TTC549 (cell line): ENCODE data around the gene CFP.

Source experiments
- FAIRE-seq: peaks from 2 replicates; lab custom pipeline; 2012; peaks lifted over from hg19 to GRCh38; lab: Jason Lieb, UNC

The CFP gene

DNA sequence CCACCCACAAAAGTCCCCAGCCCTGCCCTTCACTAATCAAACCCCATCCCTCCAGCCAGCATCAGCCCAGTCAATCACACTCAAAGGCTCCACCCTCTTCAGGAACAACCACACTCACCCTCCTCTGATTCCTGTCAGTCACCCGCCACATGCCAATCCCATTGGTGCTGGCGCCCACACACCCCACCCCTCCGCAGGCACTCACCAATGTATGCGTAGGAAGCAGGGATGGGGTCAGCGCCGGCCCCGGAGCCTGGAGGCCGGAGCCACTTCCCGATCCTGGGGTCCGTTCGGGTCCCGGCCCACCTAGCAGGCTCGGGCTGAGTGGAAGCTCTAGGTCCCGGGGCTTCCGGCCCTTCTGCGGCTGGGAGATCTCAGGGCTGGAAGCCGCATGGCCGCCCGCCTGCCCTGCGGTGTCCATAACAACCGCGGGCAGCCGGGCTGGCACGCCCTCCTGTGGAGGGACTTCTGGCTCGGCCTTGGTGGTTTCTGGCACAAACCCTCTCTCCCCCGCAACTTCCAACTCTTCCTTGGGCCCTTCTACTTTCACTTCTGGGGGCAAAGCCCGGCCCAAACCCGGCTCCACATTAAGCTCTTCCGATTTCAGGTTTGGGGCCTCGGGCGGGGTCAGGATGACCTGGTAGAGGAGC is 7.9 kb upstream of the CFP start:
- no peak for FAIRE-seq

DNA sequence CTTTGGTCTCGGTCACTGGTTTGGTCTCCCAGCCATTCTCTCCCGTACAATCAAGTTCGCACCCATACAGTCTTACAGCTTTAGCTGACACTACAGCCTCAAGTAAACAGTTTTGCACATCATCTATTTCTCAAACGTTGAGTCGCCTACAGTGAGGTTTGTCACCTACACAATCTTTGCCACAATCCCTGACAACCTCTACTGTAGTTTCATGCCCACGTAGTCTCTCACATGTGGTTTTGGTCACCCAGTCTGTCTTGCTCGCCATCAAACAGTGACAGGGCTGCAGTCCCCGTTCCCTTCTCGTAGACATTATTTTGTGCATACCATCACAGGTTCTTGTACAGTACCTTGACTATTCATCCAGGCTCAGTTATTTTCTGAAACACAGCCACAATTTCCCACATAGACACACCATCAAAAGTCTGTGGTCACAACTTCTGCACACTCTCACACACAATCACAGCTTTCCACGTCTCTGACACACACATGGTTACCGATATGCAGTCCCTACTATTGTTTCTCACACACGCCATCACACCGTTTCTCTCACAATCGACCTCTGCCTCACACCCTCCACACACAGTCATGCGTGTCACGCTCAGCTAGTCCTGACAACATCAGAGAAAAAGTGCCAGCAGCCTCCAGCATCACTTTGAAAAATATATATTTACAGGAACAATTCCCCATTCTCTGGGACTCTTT is 5.3 kb upstream of the CFP start:
- FAIRE-seq: no peak

DNA sequence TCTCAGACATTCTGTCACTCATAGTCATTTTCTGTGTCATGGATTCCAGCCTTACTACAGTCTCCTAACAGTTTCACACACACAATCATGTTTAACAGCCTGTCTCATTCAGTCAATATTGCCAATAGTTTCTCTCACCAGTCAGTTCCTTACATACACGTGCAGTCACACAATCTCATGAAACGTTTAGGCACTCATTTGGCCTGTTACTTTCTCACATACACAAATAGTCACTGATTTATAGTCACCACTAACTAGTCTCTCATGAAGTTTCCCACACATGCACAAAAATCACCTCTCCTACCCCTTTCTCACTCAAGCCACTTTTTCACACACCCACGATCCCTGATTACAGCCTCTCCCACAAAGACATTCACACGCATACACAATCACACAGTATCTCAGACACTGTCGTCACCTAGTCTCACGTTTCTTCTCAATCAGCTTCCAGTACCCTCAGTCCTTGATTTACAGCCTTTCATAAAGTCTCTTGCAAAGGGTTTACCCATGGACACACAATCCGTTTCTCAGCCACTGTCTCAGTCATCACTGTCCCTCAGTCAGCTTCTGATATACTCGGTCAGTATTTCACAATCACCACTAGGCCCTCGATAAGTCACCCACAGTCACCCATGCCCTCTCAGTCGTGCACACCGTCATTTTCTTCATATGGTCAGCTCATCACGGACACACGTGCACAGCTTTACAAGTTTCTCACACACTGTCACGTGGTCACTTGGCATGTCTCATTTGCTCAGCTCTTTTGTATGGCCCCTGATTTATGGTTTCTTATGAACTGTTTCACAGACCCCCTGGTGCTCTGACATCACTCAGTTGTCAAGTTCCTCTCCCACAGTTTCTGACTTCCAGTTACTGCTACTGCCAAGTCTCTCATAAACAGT is 4.2 kb upstream of the CFP start:
- FAIRE-seq: no peak

DNA sequence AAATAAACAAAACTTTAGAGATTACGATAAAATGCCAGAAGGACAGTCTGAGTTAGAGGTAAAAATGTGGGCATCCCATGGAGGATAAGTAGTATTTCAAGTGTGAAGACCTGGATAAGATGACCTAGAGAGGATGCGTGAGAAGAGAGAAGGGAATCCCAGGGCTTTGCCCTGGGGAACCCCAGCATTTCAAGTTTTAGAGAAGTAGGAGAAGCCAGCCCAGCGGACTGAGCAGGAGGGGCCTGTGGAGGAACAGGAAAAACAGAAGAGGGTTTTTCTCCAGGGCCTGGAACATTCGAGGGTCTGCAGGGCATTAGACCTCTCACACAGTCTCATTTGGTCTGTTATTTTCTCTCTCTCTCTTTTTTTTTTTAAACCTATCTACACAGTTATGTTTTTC is 2.9 kb upstream of the CFP start:
- no peak for FAIRE-seq

DNA sequence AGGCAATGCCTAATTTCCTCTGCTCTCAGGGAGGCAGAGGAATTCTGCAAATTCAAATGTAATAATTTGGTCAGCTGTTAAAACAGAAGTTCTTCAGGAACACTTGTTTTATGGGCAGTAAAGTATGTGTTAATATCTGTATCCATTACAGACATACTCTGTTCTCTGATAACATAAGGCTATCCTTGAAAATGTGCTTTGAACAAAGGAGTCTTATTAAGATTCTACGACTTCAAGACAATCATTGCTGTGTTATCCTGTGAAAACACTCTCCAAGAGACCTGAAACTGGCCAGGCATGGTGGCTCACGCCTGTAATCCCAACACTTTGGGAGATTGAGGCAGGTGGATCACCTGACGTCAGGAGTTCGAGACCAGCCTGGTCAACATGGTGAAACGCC is 1.9 kb upstream of the CFP start:
- FAIRE-seq: no peak

DNA sequence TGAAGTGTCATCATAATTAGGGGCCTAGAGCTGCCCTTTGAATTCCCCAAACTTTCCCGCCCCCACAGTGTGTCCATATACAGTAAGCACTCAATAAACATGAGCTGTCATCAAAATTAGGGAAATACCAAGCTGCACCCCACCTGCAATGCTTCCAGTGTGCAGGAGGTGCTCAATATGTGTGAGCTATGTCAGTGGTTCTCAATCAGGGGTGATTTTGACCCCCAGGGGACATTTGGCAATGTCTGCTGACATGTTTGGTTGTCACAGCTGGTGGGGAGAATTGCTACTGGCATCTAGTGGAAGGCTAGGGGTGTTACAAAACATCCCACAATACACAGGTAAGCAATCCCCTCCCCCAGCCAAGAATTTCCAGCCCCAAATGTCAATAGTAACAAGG is 748 bp downstream of the CFP start:
- no peak for FAIRE-seq

DNA sequence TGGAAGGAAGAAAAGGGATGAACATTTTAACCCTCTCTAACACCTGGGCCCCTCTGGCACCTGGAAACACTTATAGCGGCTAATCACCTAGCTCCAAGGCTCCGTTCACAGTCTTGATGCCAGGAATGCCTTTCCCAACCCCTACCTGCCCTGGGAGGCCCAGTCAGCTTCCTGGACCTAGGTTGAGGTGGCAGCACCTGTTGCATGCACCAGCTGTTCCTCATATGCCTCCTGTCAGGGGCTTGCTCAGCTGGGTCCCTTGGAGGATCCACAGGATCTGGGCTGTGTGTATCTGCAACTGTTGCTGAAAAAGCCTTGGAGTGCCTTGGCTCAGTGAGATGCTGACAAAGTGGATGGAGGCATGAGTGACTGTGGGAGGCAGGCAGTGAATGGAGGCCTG is 4.4 kb downstream of the CFP start:
- FAIRE-seq: no peak

DNA sequence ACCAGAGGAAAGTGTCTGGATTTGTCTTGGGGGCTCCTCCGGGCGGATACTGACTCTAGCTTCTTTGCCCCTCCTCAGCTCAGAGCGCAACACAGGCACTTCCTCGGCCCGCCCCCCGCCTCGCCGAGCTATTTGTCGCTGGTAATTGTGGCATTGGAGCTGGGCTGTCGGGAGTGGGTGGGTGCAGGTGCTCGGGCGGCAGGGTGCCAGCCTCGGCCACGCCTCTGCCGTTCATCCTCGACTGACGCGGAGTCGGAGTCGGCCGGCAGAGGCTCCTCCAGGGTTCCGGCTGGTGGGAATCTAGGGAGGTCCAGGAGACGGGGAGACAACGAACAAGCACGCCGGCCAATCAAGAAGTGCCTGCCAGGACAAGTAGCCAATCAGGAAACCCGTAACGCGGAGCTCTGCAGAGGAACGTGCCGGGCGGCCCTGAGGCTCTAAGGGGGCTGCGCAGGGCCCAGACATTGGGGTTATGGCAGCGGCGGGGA is 6.1 kb downstream of the CFP start:
- no peak for FAIRE-seq

DNA sequence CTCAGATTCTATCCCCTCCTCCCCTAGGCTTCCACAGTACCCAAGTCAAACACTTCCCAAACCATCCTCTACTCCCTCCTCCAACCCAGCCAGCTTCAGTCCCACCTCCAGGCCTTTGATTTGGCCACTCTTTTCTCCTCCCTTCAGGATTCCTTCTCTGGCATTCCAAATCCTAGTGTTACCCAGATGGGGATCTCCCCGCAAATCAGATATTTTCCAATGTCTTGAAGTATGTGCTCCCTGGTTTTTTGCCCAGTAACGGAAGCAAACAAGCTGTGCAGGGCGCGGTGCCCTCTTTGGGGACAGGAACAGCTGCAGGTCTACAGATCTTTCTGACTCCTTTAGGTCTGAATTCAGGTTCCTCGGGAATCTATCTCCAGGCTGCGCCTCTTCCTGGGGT is 7.9 kb downstream of the CFP start:
- FAIRE-seq: no peak

DNA sequence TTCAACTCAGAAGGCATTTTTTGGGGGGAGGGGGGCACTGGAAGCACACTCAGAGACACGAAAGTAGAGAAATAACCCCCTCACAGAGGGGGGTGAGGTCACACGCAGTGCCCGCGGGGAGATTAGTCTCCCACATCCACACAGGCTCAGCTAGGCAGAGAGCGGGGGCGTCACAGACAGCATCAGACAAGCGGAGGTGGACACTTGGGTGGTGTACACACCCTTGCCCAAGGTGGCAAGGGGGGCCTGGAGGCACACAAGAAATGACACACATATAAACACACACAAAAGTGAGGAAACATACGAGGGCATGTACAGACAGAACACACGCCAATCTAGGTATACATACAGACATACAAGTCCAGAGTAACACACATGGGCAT is 9.4 kb downstream of the CFP start:
- no peak for FAIRE-seq

DNA sequence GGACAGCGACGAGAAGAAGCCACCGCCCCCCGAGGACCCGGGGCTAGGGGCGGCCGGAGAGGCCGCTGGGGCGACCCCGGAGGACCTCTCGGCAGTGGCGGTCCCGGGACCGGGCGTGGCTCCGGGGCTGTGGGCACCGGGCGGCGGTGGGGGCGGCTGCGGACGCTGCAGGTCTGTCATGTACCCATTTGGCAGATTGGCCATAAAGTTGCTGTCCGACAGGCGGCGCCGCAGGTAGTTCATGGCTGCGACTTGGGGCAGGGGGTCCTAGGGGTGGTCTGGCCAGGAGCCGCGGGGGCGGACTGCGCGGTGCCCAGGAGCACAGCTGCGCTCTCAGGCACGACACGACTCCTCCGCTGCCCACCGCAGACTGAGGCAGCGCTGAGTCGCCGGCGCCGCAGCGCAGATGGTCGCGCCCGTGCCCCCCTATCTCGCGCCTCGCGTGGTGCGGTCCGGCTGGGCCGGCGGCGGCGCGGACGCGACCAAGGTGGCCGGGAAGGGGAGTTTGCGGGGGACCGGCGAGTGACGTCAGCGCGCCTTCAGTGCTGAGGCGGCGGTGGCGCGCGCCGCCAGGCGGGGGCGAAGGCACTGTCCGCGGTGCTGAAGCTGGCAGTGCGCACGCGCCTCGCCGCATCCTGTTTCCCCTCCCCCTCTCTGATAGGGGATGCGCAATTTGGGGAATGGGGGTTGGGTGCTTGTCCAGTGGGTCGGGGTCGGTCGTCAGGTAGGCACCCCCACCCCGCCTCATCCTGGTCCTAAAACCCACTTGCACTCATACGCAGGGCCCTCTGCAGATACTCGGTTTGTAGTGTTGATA is 10.0 kb downstream of the CFP start, which contains the start of gene SYN1:
Gene SYN1 (minus strand): TSS at position 372 of the 817 bp plus-strand sequence. CDS start 129 bp downstream, at position 243.
- no peak for FAIRE-seq

DNA sequence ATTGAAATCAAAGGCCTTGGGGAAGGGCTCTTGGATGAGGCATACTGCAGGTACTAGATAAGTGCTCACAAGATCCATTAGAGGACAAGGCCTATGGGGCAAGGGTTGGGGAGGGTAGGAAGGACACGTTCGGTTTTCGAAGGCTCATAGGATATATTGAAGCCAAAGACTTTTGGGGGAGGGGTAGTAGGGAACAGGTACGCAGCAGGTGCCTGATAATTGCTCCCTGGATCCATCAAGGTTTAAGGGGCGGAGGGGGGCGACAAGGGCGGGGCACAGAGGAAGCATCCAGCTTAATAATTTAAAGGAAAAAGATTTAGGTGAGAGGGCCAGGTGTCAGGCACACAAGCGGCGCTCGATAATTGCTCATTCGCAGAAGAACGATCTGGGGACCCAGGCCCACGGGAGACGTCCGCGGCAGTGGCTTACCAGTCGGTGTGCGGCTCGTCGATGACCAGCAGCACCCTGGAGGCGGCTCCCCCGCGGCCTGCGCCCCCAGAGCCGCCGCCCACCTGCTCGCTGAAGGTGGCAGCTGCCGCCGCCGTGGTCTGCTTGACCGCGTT is 10.7 kb downstream of the CFP start:
- FAIRE-seq: no peak

DNA sequence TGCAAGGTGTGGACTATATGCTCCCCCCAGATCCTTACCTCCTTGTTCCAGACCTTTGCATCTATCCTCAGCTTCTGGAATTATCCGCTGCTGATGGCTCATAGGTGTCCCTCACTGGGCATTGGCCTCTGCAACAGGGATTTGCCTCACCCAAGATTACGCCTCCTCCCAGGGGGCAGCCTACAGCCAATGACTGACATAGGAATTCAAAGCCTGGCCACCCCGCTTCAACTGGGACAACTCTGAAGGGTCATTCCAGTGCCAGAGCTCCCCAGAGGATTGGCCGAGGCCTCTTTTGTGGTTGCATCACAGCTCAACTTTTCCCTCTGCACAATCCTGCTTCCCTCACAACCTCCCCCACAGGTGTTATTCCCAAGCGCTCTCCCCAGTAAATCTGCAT is 15.1 kb downstream of the CFP start:
- no peak for FAIRE-seq

DNA sequence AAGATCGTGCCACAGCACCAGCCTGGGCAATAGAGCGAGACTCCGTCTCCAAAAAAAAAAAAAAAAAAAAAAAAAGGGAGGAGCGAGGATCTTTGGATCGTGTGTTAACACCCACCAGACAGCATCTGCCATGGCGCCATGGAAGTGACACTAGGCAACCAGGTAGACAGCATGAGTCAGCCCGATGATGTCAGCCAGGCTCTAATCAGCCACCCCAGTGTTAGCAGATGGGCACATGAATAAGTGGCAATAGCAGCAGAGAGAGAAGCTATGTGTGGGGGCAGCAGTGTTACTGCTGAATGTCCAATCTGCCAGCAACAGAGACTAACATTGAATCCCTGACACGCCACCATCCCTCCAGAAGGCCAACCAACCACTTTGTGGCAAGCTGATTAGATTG is 16.6 kb downstream of the CFP start:
- no peak for FAIRE-seq

DNA sequence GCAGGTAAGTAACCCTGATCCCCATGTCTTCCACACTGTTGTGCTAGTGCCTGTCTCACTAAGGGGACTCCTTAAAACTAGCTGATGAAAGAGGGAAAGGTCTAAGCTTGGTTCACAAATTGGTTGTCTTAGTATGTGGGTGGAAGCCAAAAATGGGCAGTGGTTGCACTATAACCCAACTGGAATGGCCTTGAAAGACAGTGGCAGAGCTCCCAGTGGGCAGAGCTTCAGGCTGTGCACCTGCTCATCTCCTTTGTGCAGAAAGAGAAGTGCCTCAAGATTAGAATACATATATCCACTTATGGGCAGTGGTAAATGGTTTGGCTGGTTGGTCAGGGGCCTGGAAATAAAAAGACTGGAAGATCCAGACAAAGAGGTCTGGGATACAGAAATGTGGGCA is 17.3 kb downstream of the CFP start:
- FAIRE-seq: no peak

DNA sequence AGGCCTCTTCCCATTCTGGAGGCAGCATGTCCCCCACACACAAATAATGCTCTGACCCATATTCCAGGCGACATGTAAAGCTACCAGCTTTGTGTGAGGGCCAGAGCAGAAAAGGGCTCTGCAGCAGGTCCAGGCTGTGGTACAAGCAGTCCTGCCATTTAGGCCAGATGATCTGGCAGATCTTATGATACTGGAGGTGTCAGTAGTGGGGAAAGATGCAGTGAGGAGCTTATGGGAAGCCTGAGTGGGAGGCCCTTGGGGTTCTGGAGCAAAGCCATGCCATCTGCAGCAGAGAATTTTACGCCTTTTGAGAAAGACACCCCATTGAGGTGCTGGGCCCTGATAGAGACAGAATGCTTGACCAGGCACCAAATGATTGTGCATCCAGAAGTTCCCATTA is 17.8 kb downstream of the CFP start:
- no peak for FAIRE-seq

DNA sequence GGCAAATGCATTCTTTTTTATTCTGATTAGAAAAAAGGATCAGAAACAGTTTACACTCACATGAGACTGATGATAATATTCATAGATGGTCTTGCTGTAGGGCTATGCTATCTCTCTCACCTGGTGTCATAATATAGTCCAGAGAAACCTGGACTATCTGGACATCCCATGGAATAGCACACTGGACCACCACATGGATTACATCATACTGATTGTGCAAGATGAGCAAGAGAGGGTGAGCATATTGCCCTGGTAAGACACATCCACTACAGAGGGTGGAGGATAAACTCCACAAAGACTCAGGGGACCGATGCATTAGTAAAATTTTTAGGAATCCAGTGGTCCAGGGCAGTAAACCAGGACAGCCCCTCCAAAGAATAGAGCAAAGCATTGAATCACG is 18.2 kb downstream of the CFP start:
- FAIRE-seq: no peak

DNA sequence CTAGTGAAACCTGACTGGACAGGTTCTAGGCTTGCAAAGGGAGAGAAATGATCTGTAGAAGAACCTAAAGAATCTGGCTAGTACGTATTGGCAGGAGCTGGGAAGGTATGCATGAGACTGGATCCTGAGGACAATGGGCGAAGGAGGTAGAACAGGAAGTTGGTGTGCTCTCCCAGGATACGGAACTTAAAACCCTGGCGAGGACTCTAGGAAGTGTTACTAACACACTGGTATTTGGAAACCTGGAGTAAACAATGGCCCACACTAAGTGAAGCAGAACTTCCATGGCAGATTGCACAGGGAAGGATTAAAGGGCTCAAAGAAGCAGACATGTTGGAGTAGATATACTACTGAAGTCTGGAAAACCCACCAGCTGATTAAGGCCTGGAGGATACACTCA is 19.2 kb downstream of the CFP start:
- FAIRE-seq: no peak

DNA sequence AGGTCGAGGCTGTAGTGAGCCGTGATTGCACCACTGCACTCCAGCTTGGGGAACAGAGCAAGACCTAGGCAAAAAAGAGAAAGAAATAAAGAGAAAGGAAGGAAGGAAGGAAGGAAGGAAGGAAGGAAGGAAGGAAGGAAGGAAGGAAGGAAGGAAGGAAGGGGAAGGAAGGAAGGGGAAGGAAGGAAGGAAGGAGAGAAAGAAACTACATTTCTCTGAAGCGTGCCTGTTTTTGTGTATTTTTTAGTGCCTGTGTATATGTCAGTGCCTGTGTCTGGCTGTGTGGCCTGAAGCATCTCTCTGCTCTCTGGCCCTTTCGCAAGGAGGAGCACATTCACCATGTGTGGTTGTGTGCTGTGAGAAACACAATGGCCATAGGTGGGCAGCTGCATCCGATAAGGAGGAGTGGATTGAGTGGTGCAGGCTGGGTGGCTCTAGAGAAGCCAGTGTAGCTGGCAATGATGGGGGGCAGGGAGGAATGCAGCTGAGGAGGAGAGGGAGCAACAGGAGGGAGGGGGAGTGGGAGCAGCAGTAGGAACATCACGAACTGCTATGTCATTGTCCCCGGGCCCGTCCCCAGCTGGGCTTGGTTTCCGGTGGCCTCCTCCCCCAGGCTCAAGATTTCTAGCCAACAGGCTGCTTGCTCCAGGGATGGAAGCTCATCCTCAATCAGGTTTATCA is 21.5 kb downstream of the CFP start:
- no peak for FAIRE-seq

DNA sequence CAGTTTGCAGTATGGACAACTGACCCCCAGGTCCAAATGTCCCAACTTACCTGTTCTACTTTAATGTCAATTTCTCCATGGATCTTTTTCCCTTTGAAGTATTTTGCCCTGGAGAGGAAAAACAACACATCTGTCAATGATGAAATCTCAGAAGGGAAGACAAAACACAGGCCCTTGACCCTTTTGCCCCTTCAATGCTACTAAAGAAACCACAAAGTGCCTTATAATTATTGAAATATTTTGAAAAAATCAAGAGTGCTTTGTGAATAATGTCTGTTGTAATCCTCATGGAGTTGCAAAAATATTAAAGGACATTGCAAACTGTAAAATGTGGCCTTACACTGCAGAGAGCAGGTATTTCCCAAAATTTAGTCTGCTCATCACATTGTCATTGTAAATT is 22.6 kb downstream of the CFP start:
- FAIRE-seq: no peak

DNA sequence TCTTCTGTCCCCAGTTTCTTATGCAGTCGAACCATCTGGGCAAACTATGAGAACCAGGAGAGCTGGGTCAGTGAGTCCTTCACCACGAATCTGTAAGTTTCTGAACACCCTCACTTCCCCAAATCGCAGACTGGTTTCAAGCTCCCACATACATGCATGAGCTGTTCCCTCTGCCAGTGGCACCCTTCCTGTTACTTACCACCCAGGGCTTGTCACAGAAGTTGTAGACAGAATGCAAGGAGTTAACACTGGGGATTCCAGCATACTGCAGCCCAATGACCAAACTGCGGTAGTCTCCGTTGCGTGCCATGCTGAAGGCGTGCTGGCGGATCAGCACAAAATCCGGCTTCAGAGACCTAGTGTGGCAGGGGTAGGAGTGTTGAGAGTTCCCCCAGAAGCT is 24.7 kb downstream of the CFP start:
- no peak for FAIRE-seq
